GM10248 (cell line): ENCODE results near the gene CDK5RAP2.

Source experiments
- CTCF ChIA-PET: fragments of 300-600 bp; sonication (Branson Sonifier 250); formaldehyde crosslinking; extraction: SDS; loops from one replicate; lab custom pipeline; 2021; ENCODE audit warnings: antibody characterized with exemption; lab: Yijun Ruan, JAX
- POLR2A ChIA-PET: fragments of 350-650 bp; sonication (Branson Sonifier 250); formaldehyde crosslinking; extraction: SDS; loops from one replicate; lab custom pipeline; 2020; ENCODE audit warnings: antibody characterized with exemption; lab: Yijun Ruan, JAX
- DNase-seq: peaks from one replicate; pipeline ENCODE4 v3.0.0; 2012; ENCODE audit errors: extremely low spot score
- CTCF ChIP-seq: IDR thresholded peaks from 2 replicates; pipeline ENCODE4 v1.5.1; 2012; ENCODE audit warnings: mild to moderate bottlenecking, low read depth; ENCODE audit errors: extremely low read depth, missing control alignments, control extremely low read depth

The CDK5RAP2 gene

DNA sequence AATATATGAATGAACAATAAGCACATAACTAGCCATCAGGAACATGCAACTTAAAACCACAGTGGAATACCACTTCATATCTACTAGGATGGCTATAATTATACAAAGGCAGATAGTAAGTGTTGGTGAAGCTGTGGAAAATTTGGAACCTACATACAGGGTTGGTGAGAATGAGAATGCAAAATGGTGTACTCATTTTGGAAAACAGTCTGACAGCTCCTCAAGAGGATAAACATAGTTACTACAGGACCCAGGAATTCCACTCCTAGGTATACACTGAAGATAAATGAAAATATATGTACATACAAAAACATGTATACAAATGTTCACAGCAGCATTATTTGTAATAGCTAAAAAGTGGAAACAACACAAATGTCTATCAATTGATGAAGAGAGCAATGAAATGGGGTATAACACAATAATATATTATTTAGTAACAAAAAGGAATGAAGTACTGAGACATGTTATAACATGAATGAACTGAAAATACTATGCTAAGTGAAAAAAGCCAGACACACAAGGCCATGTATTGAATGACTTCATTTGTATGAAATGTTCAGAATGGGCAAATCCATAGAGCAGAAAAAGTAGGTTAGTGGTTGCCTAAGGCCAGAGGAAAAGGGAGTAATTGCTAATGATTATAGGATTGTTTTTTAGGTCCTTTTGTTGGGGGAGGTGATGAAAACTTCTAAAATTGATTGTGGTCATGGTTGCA lies 31.2 kb upstream of the CDK5RAP2 start:
- POLR2A ChIA-PET, result no interaction called here
- no peak for DNase-seq
- CTCF ChIA-PET, result interaction anchor here (1.0 to 1.9 kb wide), 3 partner anchors 9 to 14 kb away, joined by 3 to 6 read pairs (median 5); no protein-coding TSS in a partner anchor
- no peak for TF ChIP-seq CTCF

- DNase-seq, result no peak
- ChIA-PET CTCF (interaction anchor here (1.8 kb wide), 1 partner anchor 10 kb away, joined by 6 read pairs; no protein-coding TSS in a partner anchor), POLR2A (no interaction called here)
- no peak for TF ChIP-seq CTCF
Measured at GRCh38 chr9:120609636-120610035, 29.7 kb upstream of the CDK5RAP2 start.

- DNase-seq, result no peak
- ChIA-PET POLR2A (no interaction called here), CTCF (interaction anchor here (1.0 to 1.9 kb wide), 2 partner anchors 11 to 22 kb away, joined by 3 to 4 read pairs; no protein-coding TSS in a partner anchor)
- no peak for TF ChIP-seq CTCF
Measured at GRCh38 chr9:120608421-120608820, 28.5 kb upstream of the CDK5RAP2 start.

DNA sequence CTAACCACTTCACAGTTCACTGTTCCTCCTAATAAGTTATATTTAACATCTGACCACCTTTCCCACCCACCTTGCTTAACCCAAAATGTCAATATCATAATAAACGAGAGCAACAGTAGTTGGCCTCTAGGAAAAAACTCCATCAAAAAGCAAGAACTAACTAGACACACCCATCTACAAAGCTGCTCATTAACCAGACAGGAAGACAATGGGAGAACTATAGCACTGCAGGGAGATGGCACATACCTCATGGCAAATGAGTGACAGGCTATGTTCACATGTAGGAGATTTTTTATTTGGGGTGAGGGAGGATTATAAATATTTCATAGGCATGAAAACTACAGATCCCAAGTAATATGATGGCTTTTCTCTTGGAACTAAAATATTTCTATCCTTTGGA lies 23.6 kb upstream of the CDK5RAP2 start:
- POLR2A ChIA-PET, result no interaction called here
- no peak for TF ChIP-seq CTCF
- CTCF ChIA-PET, result no interaction called here
- no peak for DNase-seq

DNA sequence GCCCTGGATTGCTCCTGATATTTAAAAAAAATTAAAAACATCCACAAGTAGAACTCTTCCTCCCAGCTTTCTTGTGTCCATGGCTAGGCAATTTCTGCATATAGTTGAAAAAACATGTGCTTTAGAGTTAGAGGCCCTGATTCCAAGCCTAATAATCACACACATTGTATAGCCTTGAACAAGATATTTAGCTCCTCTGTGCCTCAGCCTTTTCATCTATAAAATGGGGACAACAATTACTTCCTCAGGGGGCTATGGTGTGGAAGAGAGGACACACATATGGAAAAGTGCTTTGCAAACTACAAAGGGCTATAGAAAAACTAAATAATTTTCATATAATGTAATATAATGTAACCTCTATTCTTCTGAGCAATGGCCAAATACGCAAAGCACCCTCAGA lies 23.0 kb upstream of the CDK5RAP2 start:
- ChIA-PET POLR2A (no interaction called here), CTCF (no interaction called here)
- no peak for TF ChIP-seq CTCF
- no peak for DNase-seq

DNA sequence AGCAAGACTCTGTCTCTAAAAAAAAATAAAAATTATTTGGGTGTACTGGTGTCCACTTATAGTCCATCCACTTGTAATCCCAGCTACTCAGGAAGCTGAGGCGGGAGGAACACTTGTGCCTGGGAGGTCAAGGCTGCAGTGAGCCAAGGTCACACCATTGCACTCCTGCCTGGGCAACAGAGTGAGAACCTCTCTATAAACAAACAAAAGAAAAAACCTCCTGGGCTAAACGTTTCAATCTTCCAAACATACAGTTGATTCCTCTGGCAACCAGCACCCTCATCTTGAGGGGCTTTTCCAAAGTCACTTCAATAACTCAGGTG lies 13.9 kb upstream of the CDK5RAP2 start:
- no peak for TF ChIP-seq CTCF
- ChIA-PET POLR2A (no interaction called here), CTCF (interaction anchor here (1.5 to 1.7 kb wide), 3 partner anchors 11 to 24 kb away, joined by 4 to 6 read pairs (median 5); no protein-coding TSS in a partner anchor)
- DNase-seq, result no peak
